GM23338 (cell line): ENCODE measurements around the gene TRMT11. TPM values are rescaled to one million over a fixed set of nuclear protein-coding genes. Genes with fewer than 3 reads are reported as not detected.

Experiments used
- ATAC-seq: fragments of 200-7000 bp; cut with Tn5 transposase; 3 replicates; pipeline ENCODE4 v1.9.1; 2020
- DNase-seq: peaks from one replicate; pipeline ENCODE4 v3.0.0-alpha.2; 2015; ENCODE audit warnings: low spot score
- H2AFZ ChIP-seq: fragments of 200-600 bp; sonication (generic); 2 replicates; pipeline ENCODE4 v1.8.0; 2016; ENCODE audit warnings: antibody characterized with exemption, mild to moderate bottlenecking, moderate library complexity
- H3F3A ChIP-seq: fragments of 200-600 bp; sonication (generic); replicated peaks from 2 replicates; pipeline ENCODE4 v1.8.0; 2017; ENCODE audit warnings: antibody characterized with exemption, mixed run types, low read depth
- H3K27ac ChIP-seq: fragments of 200-600 bp; sonication (generic); 2 replicates; pipeline ENCODE4 v1.6.1; 2016; ENCODE audit warnings: low read depth
- H3K27me3 ChIP-seq: fragments of 200-600 bp; sonication (generic); 2 replicates; pipeline ENCODE4 v1.8.0; 2016; ENCODE audit warnings: mild to moderate bottlenecking, mixed run types, moderate library complexity; ENCODE audit not compliant: insufficient read depth
- H3K36me3 ChIP-seq: fragments of 200-600 bp; sonication (generic); 2 replicates; pipeline ENCODE4 v1.8.0; 2016; ENCODE audit warnings: mild to moderate bottlenecking; ENCODE audit not compliant: insufficient read depth
- H3K4me1 ChIP-seq: fragments of 200-600 bp; sonication (generic); 2 replicates; pipeline ENCODE4 v1.8.0; 2016; ENCODE audit warnings: mild to moderate bottlenecking, moderate library complexity; ENCODE audit not compliant: insufficient read depth
- H3K4me2 ChIP-seq: fragments of 200-600 bp; sonication (generic); 2 replicates; pipeline ENCODE4 v1.7.1; 2017; ENCODE audit warnings: mixed run types
- H3K4me3 ChIP-seq: fragments of 200-600 bp; sonication (generic); 2 replicates; pipeline ENCODE4 v1.6.1; 2016; ENCODE audit warnings: mixed run types
- H3K79me2 ChIP-seq: fragments of 200-600 bp; sonication (generic); replicated peaks from 2 replicates; pipeline ENCODE4 v1.8.0; 2017; ENCODE audit warnings: mild to moderate bottlenecking; ENCODE audit not compliant: insufficient read depth
- H3K9me2 ChIP-seq: fragments of 200-600 bp; sonication (generic); 2 replicates; pipeline ENCODE4 v1.8.0; 2017; ENCODE audit not compliant: insufficient read depth
- H4K20me1 ChIP-seq: fragments of 200-600 bp; sonication (generic); replicated peaks from 2 replicates; pipeline ENCODE4 v1.8.0; 2017; ENCODE audit warnings: mild to moderate bottlenecking; ENCODE audit not compliant: insufficient read depth
- H3K27ac Mint-ChIP-seq: 2 replicates; pipeline ENCODE4 v1.8.0; 2020; ENCODE audit warnings: inconsistent platforms, mild to moderate bottlenecking, moderate library complexity, mixed read lengths
- H3K27me3 Mint-ChIP-seq: 3 replicates; pipeline ENCODE4 v1.8.0; 2022; ENCODE audit warnings: low read depth, mild to moderate bottlenecking, moderate library complexity, mixed read lengths, inconsistent platforms; ENCODE audit not compliant: insufficient read depth, poor library complexity
- H3K36me3 Mint-ChIP-seq: 3 replicates; pipeline ENCODE4 v1.8.0; 2021; ENCODE audit warnings: low read depth, mild to moderate bottlenecking, inconsistent platforms, moderate library complexity, mixed read lengths
- H3K4me1 Mint-ChIP-seq: 3 replicates; pipeline ENCODE4 v1.8.0; 2020; ENCODE audit warnings: mild to moderate bottlenecking, inconsistent platforms, mixed read lengths
- H3K4me3 Mint-ChIP-seq: 3 replicates; pipeline ENCODE4 v1.8.0; 2021; ENCODE audit warnings: moderate library complexity, mild to moderate bottlenecking, inconsistent platforms, mixed read lengths
- H3K9me3 Mint-ChIP-seq: 3 replicates; pipeline ENCODE4 v1.8.0; 2020; ENCODE audit warnings: moderate library complexity, mild to moderate bottlenecking, inconsistent platforms, mixed read lengths
- CREB1 ChIP-seq: fragments of 250-450 bp; sonication (Bioruptor Pico); IDR thresholded peaks from 2 replicates; pipeline ENCODE4 v1.5.0; 2020; ENCODE audit warnings: low read depth, mild to moderate bottlenecking, moderate library complexity
- CTCF ChIP-seq, 2 experiments: fragments of 200-600 bp in 1 of 2; sonication (generic) in 1 of 2; conservative IDR thresholded peaks; 2 replicates each; pipeline versions ENCODE4 v1.5.1 to v1.6.1; 2016 to 2017; ENCODE audit warnings: antibody characterized with exemption in 2 of 2, low read depth in 2 of 2, mild to moderate bottlenecking in 2 of 2, moderate library complexity in 1 of 2
- EZH2phosphoT487 ChIP-seq: fragments of 200-600 bp; sonication (generic); IDR thresholded peaks from one replicate; pipeline ENCODE4 v1.8.1; 2018; ENCODE audit warnings: antibody characterized with exemption; ENCODE audit not compliant: unreplicated experiment
- JUNB ChIP-seq: IDR thresholded peaks from one replicate; pipeline ENCODE4 v1.6.1; 2016; ENCODE audit warnings: antibody characterized with exemption; ENCODE audit not compliant: unreplicated experiment
- NANOG ChIP-seq: IDR thresholded peaks from 2 replicates; pipeline ENCODE4 v1.6.1; 2016; ENCODE audit warnings: antibody characterized with exemption, borderline replicate concordance
- REST ChIP-seq: IDR thresholded peaks from one replicate; pipeline ENCODE4 v1.6.1; 2018; ENCODE audit warnings: antibody characterized with exemption; ENCODE audit not compliant: unreplicated experiment
- STAT1 ChIP-seq: IDR thresholded peaks from one replicate; pipeline ENCODE4 v1.6.1; 2016; ENCODE audit warnings: antibody characterized with exemption; ENCODE audit not compliant: unreplicated experiment
- ZNF114 ChIP-seq: fragments of 250-450 bp; sonication (Bioruptor Pico); IDR thresholded peaks from 2 replicates; pipeline ENCODE4 v1.5.0; 2020; ENCODE audit warnings: mild to moderate bottlenecking, moderate library complexity
- ZNF331 ChIP-seq: fragments of 250-450 bp; sonication (Bioruptor Pico); IDR thresholded peaks from 2 replicates; pipeline ENCODE4 v1.5.0; 2020; ENCODE audit warnings: low read depth, mild to moderate bottlenecking, moderate library complexity
- ZNF462 ChIP-seq: fragments of 250-450 bp; sonication (Bioruptor Pico); IDR thresholded peaks from 2 replicates; pipeline ENCODE4 v1.5.0; 2020; ENCODE audit warnings: mild to moderate bottlenecking, moderate library complexity
- polyA plus RNA-seq: library from polyadenylated mRNA; unstranded; fragments of >200 nt; fragmentation: Nextera tagmentation; extraction: Ambion mirVana; gene quantifications from 2 replicates; pipeline ENCODE4 v1.2.1, GENCODE V29; 2016
- total RNA-seq: library from RNA; depleted of rRNA; stranded (reverse); fragments of >200 nt; shearing (Covaris generic); gene quantifications from 2 replicates; pipeline ENCODE4 v1.2.3, GENCODE V29; 2014
- TF ChIP-seq, protein P1 (sequence below): IDR thresholded peaks from 2 replicates; pipeline ENCODE4 v1.6.1; 2016; ENCODE audit warnings: antibody characterized with exemption

TRMT11 gene
- total and polyA plus RNA-seq, 2 experiments from 2014 or later = 49.5 to 50.9 TPM

DNA sequence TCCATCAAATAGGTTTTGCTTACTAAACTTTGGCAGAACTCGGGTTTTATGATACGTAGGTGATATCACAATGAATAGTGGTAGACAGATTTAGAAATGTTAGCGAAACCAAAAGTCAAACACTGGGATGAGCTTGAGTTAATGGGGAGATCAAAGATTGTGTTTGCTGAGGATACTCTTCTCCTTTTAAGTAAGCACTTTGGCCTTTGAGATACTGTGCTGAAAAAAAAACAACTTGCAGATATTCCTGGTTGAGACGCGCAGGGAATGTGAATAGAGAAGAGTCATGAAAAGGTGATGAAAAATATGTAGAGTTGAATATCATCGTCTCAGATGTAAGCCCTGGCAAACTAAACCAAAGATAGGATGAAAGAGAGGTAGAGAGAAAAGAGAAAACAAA, 48.3 kb downstream of the TRMT11 start (continued):
- TF ChIP-seq ZNF462 (CRISPR knock-in tag) (no peak), REST (no peak), CREB1 (CRISPR knock-in tag) (no peak)

- Mint-ChIP-seq H3K4me3 (no peak overlapping the region), H3K27ac (no peak overlapping the region), H3K4me1 (peaks cover 4% of the 10 kb centered on the region; the same call in 1 of the 3 replicates), H3K27me3 (no peaks in the 10 kb centered on the region), H3K9me3 (no peaks in the 10 kb centered on the region), H3K36me3 (peaks cover 23% of the 10 kb centered on the region)
- ATAC-seq (peak; percentile 72), DNase-seq (no peak)
- no peak overlapping the region for H2AFZ ChIP-seq
- no peaks in the 10 kb centered on the region for H3K36me3 ChIP-seq
- no peaks in the 10 kb centered on the region for H3F3A ChIP-seq
- H4K20me1 ChIP-seq = no peaks in the 10 kb centered on the region; the same call in 1 of the 2 replicates
- no peaks in the 10 kb centered on the region for H3K9me2 ChIP-seq
- no peaks in the 10 kb centered on the region for H3K27me3 ChIP-seq
- no peaks in the 10 kb centered on the region for H3K4me1 ChIP-seq
- no peak overlapping the region for H3K4me3 ChIP-seq
- H3K79me2 ChIP-seq = no peaks in the 10 kb centered on the region
- no peak overlapping the region for H3K4me2 ChIP-seq
- no peak overlapping the region for H3K27ac ChIP-seq
- TF ChIP-seq NANOG = no peak
- TF ChIP-seq STAT1 = no peak
- no peak for TF ChIP-seq JUNB
- no peak for TF ChIP-seq EZH2phosphoT487
- TF ChIP-seq, protein P1, sequence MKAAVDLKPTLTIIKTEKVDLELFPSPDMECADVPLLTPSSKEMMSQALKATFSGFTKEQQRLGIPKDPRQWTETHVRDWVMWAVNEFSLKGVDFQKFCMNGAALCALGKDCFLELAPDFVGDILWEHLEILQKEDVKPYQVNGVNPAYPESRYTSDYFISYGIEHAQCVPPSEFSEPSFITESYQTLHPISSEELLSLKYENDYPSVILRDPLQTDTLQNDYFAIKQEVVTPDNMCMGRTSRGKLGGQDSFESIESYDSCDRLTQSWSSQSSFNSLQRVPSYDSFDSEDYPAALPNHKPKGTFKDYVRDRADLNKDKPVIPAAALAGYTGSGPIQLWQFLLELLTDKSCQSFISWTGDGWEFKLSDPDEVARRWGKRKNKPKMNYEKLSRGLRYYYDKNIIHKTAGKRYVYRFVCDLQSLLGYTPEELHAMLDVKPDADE = no peak
- TF ChIP-seq CTCF (conservative IDR thresholded peaks at IDR 0.05; ENCODE audit: low read depth in 2 of 2) = no peak
- TF ChIP-seq ZNF114 = no peak
- no peak for TF ChIP-seq ZNF331
Observed at GRCh38 chr6:126035764-126036163, 49.4 kb downstream of the TRMT11 start.
